GM12878 (cell line): ENCODE measurements around the gene PPAN. TPM values are rescaled to one million over a fixed set of nuclear protein-coding genes. Genes with fewer than 3 reads are reported as not detected.

Experiments
- ATF2 ChIP-seq: IDR thresholded peaks from 2 replicates; pipeline ENCODE4 v1.6.1; 2012; ENCODE audit warnings: low read length, inconsistent platforms
- BACH1 ChIP-seq: fragments of 450-650 bp; IDR thresholded peaks from 2 replicates; pipeline ENCODE4 v1.6.1; 2017; ENCODE audit warnings: mild to moderate bottlenecking, borderline replicate concordance
- BCLAF1 ChIP-seq: fragments of 450-650 bp; IDR thresholded peaks from 2 replicates; pipeline ENCODE4 v1.6.1; 2017; ENCODE audit warnings: antibody characterized with exemption, mild to moderate bottlenecking, moderate library complexity
- CBFB ChIP-seq: IDR thresholded peaks from 2 replicates; pipeline ENCODE4 v1.6.1; 2016; ENCODE audit warnings: antibody characterized with exemption, low read depth
- E2F4 ChIP-seq: IDR thresholded peaks from 2 replicates; pipeline ENCODE4 v1.6.1; 2012; ENCODE audit warnings: low read depth, low read length, improper control_type of control experiment
- FOXM1 ChIP-seq: IDR thresholded peaks from 2 replicates; pipeline ENCODE4 v1.6.1; 2012; ENCODE audit warnings: low read depth, mild to moderate bottlenecking, inconsistent platforms, low read length, moderate library complexity
- KLF5 ChIP-seq: fragments of 450-650 bp; IDR thresholded peaks from 2 replicates; pipeline ENCODE4 v1.6.1; 2014; ENCODE audit warnings: mild to moderate bottlenecking; ENCODE audit not compliant: partially characterized antibody
- NFIC ChIP-seq: IDR thresholded peaks from 2 replicates; pipeline ENCODE4 v1.6.1; 2012; ENCODE audit warnings: low read depth, mild to moderate bottlenecking, inconsistent platforms, low read length, moderate library complexity
- NRF1 ChIP-seq: conservative IDR thresholded peaks from 2 replicates; pipeline ENCODE4 v1.6.1; 2011; ENCODE audit warnings: mild to moderate bottlenecking, low read depth, low read length, improper control_type of control experiment
- RB1 ChIP-seq: fragments of 450-650 bp; formaldehyde crosslinking; IDR thresholded peaks from 2 replicates; pipeline ENCODE4 v1.6.1; 2017; ENCODE audit warnings: mild to moderate bottlenecking, borderline replicate concordance
- RFX5 ChIP-seq: IDR thresholded peaks from 2 replicates; pipeline ENCODE4 v1.6.1; 2011; ENCODE audit warnings: low read depth, low read length, improper control_type of control experiment
- SIN3A ChIP-seq: IDR thresholded peaks from 2 replicates; pipeline ENCODE4 v1.6.1; 2012; ENCODE audit warnings: low read depth, low read length, improper control_type of control experiment
- SKIL ChIP-seq: fragments of 450-650 bp; IDR thresholded peaks from 2 replicates; pipeline ENCODE4 v1.6.1; 2017; ENCODE audit warnings: mild to moderate bottlenecking, low read depth, inconsistent platforms; ENCODE audit not compliant: poor library complexity, severe bottlenecking
- ZBTB33 ChIP-seq: fragments of 450-650 bp; IDR thresholded peaks from 2 replicates; pipeline ENCODE4 v1.6.1; 2017; ENCODE audit warnings: mild to moderate bottlenecking
- ZBTB4 ChIP-seq: fragments of 450-650 bp; formaldehyde crosslinking; IDR thresholded peaks from 2 replicates; pipeline ENCODE4 v1.4.0; 2022; ENCODE audit warnings: mild to moderate bottlenecking, moderate library complexity
- ZNF384 ChIP-seq: IDR thresholded peaks from 2 replicates; pipeline ENCODE4 v1.6.1; 2012; ENCODE audit warnings: low read depth, mild to moderate bottlenecking, low read length, improper control_type of control experiment, borderline replicate concordance
- polyA plus RNA-seq, 11 experiments: library from polyadenylated mRNA; depleted of rRNA in 4 of 11; unstranded in 6 of 11; stranded (reverse) in 5 of 11; fragments of >200 nt; fragmentation: Nextera tagmentation in 4 of 11; fragmentation: Illumina TruSeq in 1 of 11; extraction: Ambion mirVana in 4 of 11; extraction: Trizol in 1 of 11; gene quantifications; 1 replicate in 1 of 11; 2 replicates in 10 of 11; pipeline versions ENCODE4 v1.2.1 to v1.2.3, GENCODE V29; 2011 to 2016; ENCODE audit warnings: inconsistent platforms in 2 of 11, missing spikeins in 2 of 11, low read depth in 1 of 11
- total RNA-seq, 4 experiments: library from RNA; depleted of rRNA in 3 of 4; stranded (reverse); fragments of >200 nt in 3 of 4; fragmentation: Illumina TruSeq in 1 of 4; extraction: Trizol in 1 of 4; gene quantifications; 2 replicates each; pipeline versions ENCODE4 v1.2.1 to v1.2.3, GENCODE V29; 2013 to 2021

PPAN gene
- total and polyA plus RNA-seq, 10 of the 15 experiments (the other 5 are each of a cell fraction or from before 2014, with no cell fraction given), result 2.1 to 171 (median 108) TPM

GRCh38 chr19:10114651-10115391 lies 8.7 kb downstream of the PPAN start (continued):
- TF ChIP-seq ZNF384 (no peak), NFIC (no peak), CBFB (0 out of 2 replicates have a peak, but pooled peaks have one; percentile 18), ZBTB4 (no peak), ZBTB33 (no peak), BCLAF1 (no peak), E2F4 (no peak), SKIL (no peak), RFX5 (no peak), RB1 (no peak), KLF5 (no peak), ATF2 (no peak), NRF1 (no peak), FOXM1 (no peak), BACH1 (no peak), SIN3A (no peak)
